Measurements from ENCODE around the gene CYP4F8. TPM values are rescaled to one million over a fixed set of nuclear protein-coding genes. Genes with fewer than 3 reads are reported as not detected.

Gene CYP4F8
- total RNA-seq, 4 donors from 2014 or later: not detected

- no peak for TF ChIP-seq CTCF (IDR thresholded peaks at IDR 0.05; ENCODE audit: low read depth)
These were observed 8.0 kb downstream of the CYP4F8 start for GRCh38 chr19:15622991-15623390.

- no peak for TF ChIP-seq CTCF (IDR thresholded peaks at IDR 0.05; ENCODE audit: low read depth)
These were observed 8.8 kb downstream of the CYP4F8 start for GRCh38 chr19:15623711-15624318.

GRCh38 chr19:15628236-15629002 is 13.4 kb downstream of the CYP4F8 start:
- TF ChIP-seq CTCF (IDR thresholded peaks at IDR 0.05; ENCODE audit: low read depth): no peak

- no peak for TF ChIP-seq CTCF (IDR thresholded peaks at IDR 0.05; ENCODE audit: low read depth)
These were observed 14.2 kb downstream of the CYP4F8 start for GRCh38 chr19:15629003-15629880.

GRCh38 chr19:15631817-15632216 is 16.8 kb downstream of the CYP4F8 start:
- no peak for TF ChIP-seq CTCF (IDR thresholded peaks at IDR 0.05; ENCODE audit: low read depth)

- no peak for TF ChIP-seq CTCF (IDR thresholded peaks at IDR 0.05; ENCODE audit: low read depth)
These were observed 18.2 kb downstream of the CYP4F8 start for GRCh38 chr19:15633082-15633835.
